Stimulated activated CD4-positive, alpha-beta T cell treated with anti-CD3 and anti-CD28 coated beads, Interleukin-12 subunit alpha, Interleukin-12 subunit beta, amount 100 ng/mL, for 48 hours (primary cell): Measurements from ENCODE around the gene PRKAG2.
"Not testable (repeated sequence)": the region's sequence is repeated elsewhere in the genome, so short reads cannot be mapped to it uniquely, and the experiment has no call there.

Experiments
- DNase-seq, 3 donors: peaks; one replicate each; pipeline ENCODE4 v3.0.0-alpha.2; 2020; ENCODE audit warnings: low read depth in 2 of 3, low spot score in 1 of 3

PRKAG2 gene

GRCh38 chr7:151540146-151540545 lies 336.8 kb downstream of the PRKAG2 start:
- no peak for DNase-seq

DNA sequence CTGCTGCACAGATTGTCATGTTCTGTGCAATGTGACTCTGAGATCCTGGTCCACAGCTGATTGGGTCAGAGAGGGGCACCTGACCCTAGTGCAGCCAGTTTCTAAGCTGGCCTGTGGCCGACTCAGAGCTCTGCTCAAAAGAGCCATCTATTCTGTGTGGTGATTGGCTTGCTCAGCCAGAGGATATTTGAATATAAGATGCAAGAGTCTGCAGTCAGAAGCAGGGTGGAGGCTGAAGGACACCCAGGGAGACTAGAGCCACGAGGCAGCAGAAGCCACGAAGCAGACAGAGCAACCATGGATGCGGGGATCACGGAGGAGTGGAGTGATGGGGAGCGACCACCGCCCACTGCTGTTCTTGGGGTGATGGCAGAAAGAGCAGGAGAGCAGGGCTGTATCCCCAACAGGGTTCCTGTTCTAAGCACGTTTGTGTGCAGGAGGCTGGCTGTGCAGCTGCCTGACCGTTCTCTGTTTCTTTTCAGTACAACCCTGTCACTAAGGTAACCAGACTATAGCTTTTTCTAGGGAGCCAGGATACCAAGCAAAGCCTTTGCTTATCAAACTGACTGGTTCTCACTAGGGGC lies 337.7 kb downstream of the PRKAG2 start:
- no peak for DNase-seq

- no peak for DNase-seq
These were observed 338.9 kb downstream of the PRKAG2 start for GRCh38 chr7:151537818-151538561.

DNA sequence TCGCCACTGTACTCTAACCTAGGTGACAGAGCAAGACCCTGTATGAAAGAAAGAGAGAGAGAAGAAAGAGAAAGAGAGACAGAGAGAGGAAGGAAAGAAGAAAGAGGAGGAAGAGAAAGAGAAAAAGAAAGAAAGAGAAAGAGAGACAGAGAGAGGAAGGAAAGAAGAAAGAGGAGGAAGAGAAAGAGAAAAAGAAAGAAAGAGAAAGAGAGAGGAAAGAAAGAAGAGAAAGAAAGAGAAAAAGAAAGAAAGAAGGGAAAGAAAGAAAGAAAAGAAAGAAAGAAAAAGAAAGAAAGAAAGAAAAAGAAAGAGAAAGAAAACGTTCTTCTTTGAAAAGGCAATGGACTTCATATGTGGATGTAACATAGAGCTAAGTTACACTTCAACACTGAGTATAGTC lies 340.7 kb downstream of the PRKAG2 start:
- DNase-seq: not testable (repeated sequence)

GRCh38 chr7:151529842-151530241 lies 347.1 kb downstream of the PRKAG2 start:
- DNase-seq: no peak

DNA sequence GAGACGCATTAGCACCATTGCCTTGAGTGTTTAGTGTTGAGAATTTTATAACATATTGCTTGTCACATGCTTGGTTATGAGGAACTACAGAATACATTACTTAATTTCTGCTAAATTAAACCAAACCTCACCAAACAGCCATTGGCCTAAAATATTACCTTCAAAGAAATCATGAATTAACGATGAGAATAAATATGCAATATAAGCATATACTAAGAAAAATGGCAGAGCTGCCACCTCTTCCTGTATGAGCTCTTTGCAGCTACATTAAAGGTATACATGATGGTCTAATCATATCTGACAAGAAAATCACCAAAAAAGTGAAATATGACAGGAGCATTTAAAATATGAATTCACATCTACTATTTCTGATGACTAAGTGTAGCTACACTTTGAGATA lies 352.1 kb downstream of the PRKAG2 start:
- DNase-seq: no peak

GRCh38 chr7:151524331-151524730 lies 352.6 kb downstream of the PRKAG2 start:
- DNase-seq: no peak

- peak; percentile 10 to 34 (median 19) for DNase-seq
These were observed 356.3 kb downstream of the PRKAG2 start for GRCh38 chr7:151520419-151521261.

DNA sequence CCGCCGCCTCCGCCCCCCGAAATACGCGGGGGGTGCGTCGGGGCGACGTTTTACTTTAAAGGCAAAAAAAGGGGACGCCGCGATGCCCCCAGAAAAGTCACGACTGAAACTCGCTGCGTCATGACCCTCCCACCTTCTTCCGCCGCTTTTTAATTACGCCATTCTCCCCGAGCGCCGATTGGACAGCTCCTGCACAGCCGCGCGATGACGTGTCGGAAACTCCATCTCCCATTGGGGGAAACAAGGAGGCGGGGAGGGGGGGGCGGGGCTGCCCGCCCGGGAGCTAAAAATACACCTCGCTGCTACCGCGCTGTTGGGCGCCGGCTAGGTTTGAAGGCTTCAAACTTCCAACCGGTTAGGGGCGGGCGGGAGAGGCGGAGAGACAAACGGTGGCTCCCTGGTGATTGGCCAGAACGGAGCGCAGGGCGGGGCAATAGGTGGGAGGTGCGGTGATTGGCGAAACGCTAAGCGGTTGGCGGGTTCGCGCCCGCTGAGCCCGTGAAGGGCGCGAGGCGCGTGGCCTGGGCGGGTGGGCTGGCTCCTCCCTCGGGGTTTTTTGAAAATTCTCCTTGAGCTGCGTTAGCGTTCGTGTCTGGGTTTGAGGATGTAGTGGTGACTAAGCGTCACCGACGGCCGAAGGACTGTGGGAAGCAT lies 357.0 kb downstream of the PRKAG2 start, which contains the start of gene RHEB:
Gene RHEB, minus strand, starts transcription at position 131 of the 654 bp plus-strand sequence. CDS start 384 bp downstream, outside the sequence.
- DNase-seq: peak; percentile 97

GRCh38 chr7:151518947-151519764 lies 357.8 kb downstream of the PRKAG2 start:
- DNase-seq: peak; percentile 28 to 43 (median 39)

GRCh38 chr7:151518105-151518946 lies 358.6 kb downstream of the PRKAG2 start:
- DNase-seq: peak; percentile 29 to 52 (median 38)

DNA sequence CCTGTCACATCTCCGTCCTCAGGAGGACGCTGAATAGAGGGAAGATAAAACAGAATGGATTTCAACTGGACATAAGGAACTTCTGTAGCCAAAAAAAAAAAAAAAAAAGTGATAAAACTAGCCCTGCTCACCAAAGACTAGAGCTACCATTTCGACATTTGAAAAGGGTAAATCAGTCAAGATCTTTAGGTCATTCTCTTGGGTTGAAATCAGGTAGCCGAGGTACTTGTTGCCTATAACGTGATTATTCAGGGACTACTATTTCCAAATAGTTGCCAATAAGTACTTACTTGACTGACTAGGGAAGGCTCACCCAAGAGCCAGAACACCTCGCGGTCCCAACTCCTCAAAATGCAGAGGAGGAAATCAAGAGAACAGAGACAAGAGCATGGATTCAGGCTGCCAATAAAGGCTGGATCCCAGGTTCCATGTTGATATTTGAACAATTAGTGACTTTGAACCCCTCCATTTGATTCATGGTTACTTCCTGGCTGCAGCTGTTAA lies 359.3 kb downstream of the PRKAG2 start:
- DNase-seq: peak in 1 of 3 donors; percentile 0

GRCh38 chr7:151515276-151515565 lies 361.7 kb downstream of the PRKAG2 start:
- no peak for DNase-seq

DNA sequence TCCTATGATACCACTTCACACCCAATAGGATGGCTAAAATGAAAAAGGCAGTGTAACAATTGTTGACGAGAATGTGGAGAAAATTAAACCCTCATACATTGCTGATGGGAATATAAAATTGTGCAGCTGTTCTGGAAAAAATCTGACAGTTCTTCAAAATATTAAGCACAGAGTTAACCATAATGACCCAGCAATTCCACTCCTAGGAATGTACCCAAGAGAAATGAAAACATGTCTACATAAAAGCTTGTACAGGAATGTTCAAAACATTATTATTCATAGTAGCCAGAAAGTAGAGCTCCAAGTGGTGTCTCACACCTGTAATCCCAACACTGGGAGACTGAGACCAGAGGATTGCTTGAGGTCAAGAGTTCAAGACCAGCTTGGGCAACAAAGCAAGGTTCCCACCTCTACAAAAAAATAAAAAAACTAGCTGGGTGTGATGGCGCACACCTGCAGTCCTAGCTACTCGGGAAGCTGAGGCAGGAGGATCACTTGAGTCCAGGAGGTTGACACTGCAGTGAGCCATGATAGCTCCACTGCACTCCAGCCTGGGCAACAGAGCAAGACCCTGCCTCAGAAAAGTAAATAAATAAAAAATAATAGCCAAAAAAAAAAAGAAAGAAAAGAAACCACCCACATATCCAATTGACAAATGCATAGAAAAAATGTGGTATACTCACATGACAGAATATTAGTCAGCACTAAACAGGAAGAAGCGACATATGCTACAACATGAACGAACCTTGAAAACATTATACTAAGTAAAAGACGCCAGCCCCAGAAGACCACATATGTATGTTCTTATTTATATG lies 362.2 kb downstream of the PRKAG2 start:
- DNase-seq: no peak

DNA sequence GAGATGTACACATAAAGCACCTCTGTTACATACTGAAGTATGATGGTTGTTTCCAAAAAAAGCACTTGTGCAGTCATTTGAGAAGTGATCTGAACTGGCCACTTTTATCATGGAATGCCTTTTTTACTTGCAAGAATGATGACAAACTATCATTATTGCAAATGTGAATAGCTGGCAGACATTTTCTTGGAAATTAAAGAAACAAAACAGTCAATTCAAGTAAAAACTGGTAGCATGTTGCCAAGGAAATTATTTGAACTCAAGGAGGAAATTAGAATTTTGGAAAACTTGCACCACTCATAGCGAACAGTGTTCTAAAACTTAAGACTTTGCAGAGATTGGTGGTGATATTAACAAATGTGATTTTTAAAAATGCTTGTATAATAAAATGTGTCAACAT lies 363.8 kb downstream of the PRKAG2 start:
- no peak for DNase-seq

- no peak for DNase-seq
These were observed 364.6 kb downstream of the PRKAG2 start for GRCh38 chr7:151512353-151512752.

GRCh38 chr7:151511946-151512345 lies 365.0 kb downstream of the PRKAG2 start:
- DNase-seq: no peak

- DNase-seq: no peak
These were observed 365.6 kb downstream of the PRKAG2 start for GRCh38 chr7:151511270-151511669.
